IMR-90 (cell line): ENCODE measurements around the gene TRIM37. TPM values are rescaled to one million over a fixed set of nuclear protein-coding genes. Genes with fewer than 3 reads are reported as not detected.

Experiments
- ATAC-seq: fragments of 200-7000 bp; cut with Tn5 transposase; 2 replicates; pipeline ENCODE4 v1.9.1; 2020; ENCODE audit warnings: low read depth, mild to moderate bottlenecking, moderate library complexity
- BruUV-seq: library from RNA; stranded (reverse); fragments of 400-500 nt; replicated peaks from 2 replicates; lab custom pipeline; 2021; lab: Mats Ljungman, UMichigan
- CTCF ChIA-PET: fragments of 300-600 bp; formaldehyde crosslinking; extraction: SDS; loops from one replicate; lab custom pipeline; 2021; ENCODE audit warnings: antibody characterized with exemption; lab: Yijun Ruan, JAX
- POLR2A ChIA-PET: fragments of 300-600 bp; sonication (Branson Sonifier 250); formaldehyde crosslinking; loops from one replicate; lab custom pipeline; 2022; ENCODE audit warnings: antibody characterized with exemption; ENCODE audit not compliant: unreplicated experiment; lab: Charles Lee
- DNase-seq: peaks from one replicate; pipeline ENCODE4 v3.0.0; 2013
- H2AFZ ChIP-seq: replicated peaks from 2 replicates; pipeline ENCODE3; 2013; ENCODE audit warnings: low read length, mild to moderate bottlenecking; ENCODE audit not compliant: poor library complexity
- H2AK5ac ChIP-seq: 2 replicates; pipeline ENCODE4 v1.6.1; 2013; ENCODE audit warnings: low read depth, low read length, inconsistent platforms
- H2AK9ac ChIP-seq: replicated peaks from 2 replicates; pipeline ENCODE3; 2013; ENCODE audit warnings: mild to moderate bottlenecking, low read depth, low read length, moderate library complexity; ENCODE audit not compliant: poor library complexity
- H2BK120ac ChIP-seq: 2 replicates; pipeline ENCODE4 v1.6.1; 2013; ENCODE audit warnings: low read depth, low read length, inconsistent platforms
- H2BK15ac ChIP-seq: 3 replicates; pipeline ENCODE4 v1.6.1; 2013; ENCODE audit warnings: low read depth, low read length, inconsistent platforms
- H2BK20ac ChIP-seq: 2 replicates; pipeline ENCODE4 v1.6.1; 2013; ENCODE audit warnings: low read depth, mild to moderate bottlenecking, inconsistent platforms, low read length, moderate library complexity
- H2BK5ac ChIP-seq: 2 replicates; pipeline ENCODE4 v1.6.1; 2013; ENCODE audit warnings: mild to moderate bottlenecking, low read depth, low read length, inconsistent platforms; ENCODE audit not compliant: poor library complexity, severe bottlenecking
- H3K14ac ChIP-seq: replicated peaks from 2 replicates; pipeline ENCODE4 v1.6.1; 2013; ENCODE audit warnings: low read depth, low read length, inconsistent platforms
- H3K18ac ChIP-seq: 2 replicates; pipeline ENCODE4 v1.6.1; 2013; ENCODE audit warnings: low read depth, low read length, control low read depth
- H3K23ac ChIP-seq: 2 replicates; pipeline ENCODE4 v1.6.1; 2013; ENCODE audit warnings: low read depth, low read length, inconsistent platforms
- H3K27ac ChIP-seq: 2 replicates; pipeline ENCODE4 v1.5.1; 2013; ENCODE audit warnings: mild to moderate bottlenecking, control low read depth, low read length; ENCODE audit not compliant: insufficient read depth
- H3K27me3 ChIP-seq: 2 replicates; pipeline ENCODE4 v1.6.1; 2013; ENCODE audit warnings: low read length; ENCODE audit not compliant: control insufficient read depth, insufficient read depth
- H3K36me3 ChIP-seq: 2 replicates; pipeline ENCODE4 v1.6.1; 2013; ENCODE audit warnings: low read length, mixed read lengths; ENCODE audit not compliant: control insufficient read depth, insufficient read depth
- H3K4ac ChIP-seq: 2 replicates; pipeline ENCODE4 v1.6.1; 2013; ENCODE audit warnings: low read depth, low read length, inconsistent platforms
- H3K4me1 ChIP-seq: 2 replicates; pipeline ENCODE4 v1.6.1; 2013; ENCODE audit warnings: low read length, mixed read lengths; ENCODE audit not compliant: control insufficient read depth, insufficient read depth
- H3K4me2 ChIP-seq: 2 replicates; pipeline ENCODE4 v1.6.1; 2013; ENCODE audit warnings: low read depth, mild to moderate bottlenecking, control low read depth, low read length, moderate library complexity
- H3K4me3 ChIP-seq: 2 replicates; pipeline ENCODE4 v1.5.1; 2013; ENCODE audit warnings: low read depth, mild to moderate bottlenecking, control low read depth, low read length, moderate library complexity; ENCODE audit not compliant: insufficient read depth
- H3K56ac ChIP-seq: 2 replicates; pipeline ENCODE4 v1.6.1; 2013; ENCODE audit warnings: low read length, inconsistent platforms; ENCODE audit not compliant: insufficient read depth; ENCODE audit errors: extremely low read depth
- H3K79me1 ChIP-seq, 2 experiments: 2 replicates each; pipeline ENCODE4 v1.6.1; 2013; ENCODE audit warnings: low read length in 2 of 2, inconsistent platforms in 1 of 2, low read depth in 1 of 2
- H3K9ac ChIP-seq: 2 replicates; pipeline ENCODE4 v1.6.1; 2013; ENCODE audit warnings: low read depth, low read length, control low read depth
- H3K9me1 ChIP-seq: 2 replicates; pipeline ENCODE4 v1.6.1; 2013; ENCODE audit warnings: low read length, inconsistent platforms; ENCODE audit not compliant: insufficient read depth
- H3K9me3 ChIP-seq: 2 replicates; pipeline ENCODE4 v1.6.1; 2013; ENCODE audit warnings: low read length; ENCODE audit not compliant: control insufficient read depth, insufficient read depth
- H4K20me1 ChIP-seq: 2 replicates; pipeline ENCODE4 v1.6.1; 2013; ENCODE audit warnings: low read length, inconsistent platforms; ENCODE audit not compliant: insufficient read depth
- H4K5ac ChIP-seq: 2 replicates; pipeline ENCODE4 v1.6.1; 2013; ENCODE audit warnings: mild to moderate bottlenecking, low read depth, low read length, control low read depth
- H4K8ac ChIP-seq, 2 experiments: 2 replicates each; pipeline ENCODE4 v1.6.1; 2013; ENCODE audit warnings: low read depth in 2 of 2, low read length in 2 of 2, control low read depth in 1 of 2, inconsistent platforms in 1 of 2
- H4K91ac ChIP-seq: 2 replicates; pipeline ENCODE4 v1.6.1; 2013; ENCODE audit warnings: low read depth, low read length, inconsistent platforms; ENCODE audit not compliant: insufficient read depth
- BHLHE40 ChIP-seq: fragments of 150-350 bp; IDR thresholded peaks from 2 replicates; pipeline ENCODE4 v1.6.1; 2016; ENCODE audit warnings: mild to moderate bottlenecking, low read depth, low read length
- CEBPB ChIP-seq: IDR thresholded peaks from 2 replicates; pipeline ENCODE4 v1.6.1; 2012; ENCODE audit warnings: low read depth, low read length, improper control_type of control experiment
- FOS ChIP-seq: fragments of 150-350 bp; IDR thresholded peaks from 2 replicates; pipeline ENCODE4 v1.6.1; 2016; ENCODE audit warnings: low read depth, low read length
- MAFK ChIP-seq: IDR thresholded peaks from 2 replicates; pipeline ENCODE4 v1.6.1; 2012; ENCODE audit warnings: low read depth, low read length, improper control_type of control experiment
- MAZ ChIP-seq: IDR thresholded peaks from 2 replicates; pipeline ENCODE4 v1.6.1; 2012; ENCODE audit warnings: low read depth, mild to moderate bottlenecking, low read length, improper control_type of control experiment, moderate library complexity, borderline replicate concordance
- MXI1 ChIP-seq: IDR thresholded peaks from 2 replicates; pipeline ENCODE4 v1.6.1; 2012; ENCODE audit warnings: low read depth, mild to moderate bottlenecking, low read length, moderate library complexity, borderline replicate concordance
- NFE2L2 ChIP-seq: fragments of 150-350 bp; IDR thresholded peaks from 2 replicates; pipeline ENCODE4 v1.6.1; 2016; ENCODE audit warnings: low read depth, mild to moderate bottlenecking, low read length
- RFX5 ChIP-seq: IDR thresholded peaks from 2 replicates; pipeline ENCODE4 v1.8.0; 2012; ENCODE audit warnings: low read depth, mild to moderate bottlenecking, low read length, moderate library complexity
- SMC3 ChIP-seq: fragments of 150-350 bp; IDR thresholded peaks from 2 replicates; pipeline ENCODE4 v1.6.1; 2016; ENCODE audit warnings: low read depth, mild to moderate bottlenecking, antibody characterized with exemption, low read length, moderate library complexity
- WGBS, 2 experiments: methylation state at CpG; one replicate each; pipeline versions ENCODE4 v1.1.5 to v1.1.7; 2013; ENCODE audit warnings: missing lambda C conversion rate in 2 of 2; ENCODE audit not compliant: insufficient read length in 1 of 2; ENCODE audit errors: extremely low coverage in 2 of 2; 5-methylcytosine and 5-hydroxymethylcytosine counted together
- dilution Hi-C: fragments of 300-500 bp; cut with HindIII; formaldehyde crosslinking; loops from one replicate; pipeline ENCODE4 v1.14.3; 2018; ENCODE audit warnings: low sequenced_read_pairs; ENCODE audit not compliant: unreplicated experiment
- in situ Hi-C: fragments of 300-500 bp; cut with MboI; formaldehyde crosslinking; loops from 3 replicates; pipeline ENCODE4 v1.14.3; 2019; ENCODE audit warnings: low sequenced_read_pairs, inconsistent platforms, mixed read lengths
- intact Hi-C: fragments of 100-400 bp; cut with micrococcal nuclease; formaldehyde crosslinking; loops from 2 replicates; pipeline ENCODE4 v1.10.0; 2022
- polyA plus RNA-seq, 3 experiments: library from polyadenylated mRNA; depleted of rRNA; stranded (reverse); fragments of >200 nt; gene quantifications; 2 replicates each; pipeline ENCODE4 v1.2.3, GENCODE V29; 2012; ENCODE audit warnings: low replicate concordance in 1 of 3
- total RNA-seq: library from RNA; depleted of rRNA; stranded (reverse); fragments of >200 nt; gene quantifications from 2 replicates; pipeline ENCODE4 v1.2.3, GENCODE V29; 2012
- TF ChIP-seq, protein P1 (sequence below): conservative IDR thresholded peaks from 2 replicates; pipeline ENCODE4 v1.5.1; 2012; ENCODE audit warnings: mild to moderate bottlenecking, low read depth, low read length, improper control_type of control experiment
- TF ChIP-seq, protein P2 (sequence below): fragments of 150-350 bp; IDR thresholded peaks from 2 replicates; pipeline ENCODE4 v1.6.1; 2017; ENCODE audit warnings: mild to moderate bottlenecking, antibody characterized with exemption, low read length, low read depth

The TRIM37 gene
- total and polyA plus RNA-seq, 2 of the 4 experiments (the other 2 are of a cell fraction) = 12.1 to 24.9 TPM

DNA sequence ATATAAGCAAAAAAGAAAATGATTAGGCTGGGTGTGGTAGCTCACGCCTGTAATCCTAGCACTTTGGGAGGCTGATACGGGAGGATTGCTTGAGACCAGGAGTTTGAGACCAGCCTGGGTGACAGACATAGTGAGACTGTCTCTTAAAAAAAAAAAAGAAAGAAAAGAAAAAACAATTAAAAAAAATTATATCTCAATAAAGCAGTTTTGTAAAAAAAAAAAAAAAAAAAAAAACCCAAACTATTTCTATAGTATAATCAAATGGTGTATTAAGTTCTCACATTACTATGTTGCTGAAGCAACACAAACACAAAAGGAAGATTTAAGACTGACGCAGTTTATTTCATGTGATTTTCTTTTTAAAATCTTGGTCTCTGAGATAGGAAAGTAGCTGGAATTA is 140.5 kb downstream of the TRIM37 start:
- no peak overlapping the region for H2BK120ac ChIP-seq
- DNase-seq = no peak
- no peak overlapping the region for H3K14ac ChIP-seq
- H3K9me3 ChIP-seq = no peaks in the 10 kb centered on the region
- no peaks in the 10 kb centered on the region for H3K36me3 ChIP-seq
- TF ChIP-seq CEBPB (no peak), FOS (no peak), SMC3 (no peak), NFE2L2 (no peak), MAZ (no peak), MXI1 (no peak), MAFK (no peak), RFX5 (no peak), BHLHE40 (no peak)
- TF ChIP-seq, protein P1, sequence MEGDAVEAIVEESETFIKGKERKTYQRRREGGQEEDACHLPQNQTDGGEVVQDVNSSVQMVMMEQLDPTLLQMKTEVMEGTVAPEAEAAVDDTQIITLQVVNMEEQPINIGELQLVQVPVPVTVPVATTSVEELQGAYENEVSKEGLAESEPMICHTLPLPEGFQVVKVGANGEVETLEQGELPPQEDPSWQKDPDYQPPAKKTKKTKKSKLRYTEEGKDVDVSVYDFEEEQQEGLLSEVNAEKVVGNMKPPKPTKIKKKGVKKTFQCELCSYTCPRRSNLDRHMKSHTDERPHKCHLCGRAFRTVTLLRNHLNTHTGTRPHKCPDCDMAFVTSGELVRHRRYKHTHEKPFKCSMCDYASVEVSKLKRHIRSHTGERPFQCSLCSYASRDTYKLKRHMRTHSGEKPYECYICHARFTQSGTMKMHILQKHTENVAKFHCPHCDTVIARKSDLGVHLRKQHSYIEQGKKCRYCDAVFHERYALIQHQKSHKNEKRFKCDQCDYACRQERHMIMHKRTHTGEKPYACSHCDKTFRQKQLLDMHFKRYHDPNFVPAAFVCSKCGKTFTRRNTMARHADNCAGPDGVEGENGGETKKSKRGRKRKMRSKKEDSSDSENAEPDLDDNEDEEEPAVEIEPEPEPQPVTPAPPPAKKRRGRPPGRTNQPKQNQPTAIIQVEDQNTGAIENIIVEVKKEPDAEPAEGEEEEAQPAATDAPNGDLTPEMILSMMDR = no peak
- TF ChIP-seq, protein P2, sequence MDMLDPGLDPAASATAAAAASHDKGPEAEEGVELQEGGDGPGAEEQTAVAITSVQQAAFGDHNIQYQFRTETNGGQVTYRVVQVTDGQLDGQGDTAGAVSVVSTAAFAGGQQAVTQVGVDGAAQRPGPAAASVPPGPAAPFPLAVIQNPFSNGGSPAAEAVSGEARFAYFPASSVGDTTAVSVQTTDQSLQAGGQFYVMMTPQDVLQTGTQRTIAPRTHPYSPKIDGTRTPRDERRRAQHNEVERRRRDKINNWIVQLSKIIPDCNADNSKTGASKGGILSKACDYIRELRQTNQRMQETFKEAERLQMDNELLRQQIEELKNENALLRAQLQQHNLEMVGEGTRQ = no peak
- H2BK20ac ChIP-seq = no peak overlapping the region
- no peak overlapping the region for H3K4me3 ChIP-seq
- dilution Hi-C loops (no loop called here), intact Hi-C loops (no loop called here), in situ Hi-C loops (no loop called here)
- no peak overlapping the region for H2AK5ac ChIP-seq
- CTCF ChIA-PET = interaction anchor here (0.6 kb wide), 1 partner anchor 256 kb away, joined by 3 read pairs; no protein-coding TSS in a partner anchor
- H2BK15ac ChIP-seq = no peak overlapping the region
- no peak overlapping the region for H2AK9ac ChIP-seq
- H3K4me2 ChIP-seq = no peak overlapping the region
- H3K4me1 ChIP-seq = peaks cover 7% of the 10 kb centered on the region
- H4K91ac ChIP-seq = no peak overlapping the region
- no peak overlapping the region for H4K5ac ChIP-seq
- no CpG with 5 or more reads among the region's 3 CpGs for WGBS, 2 experiments
- POLR2A ChIA-PET = no interaction called here
- H3K9ac ChIP-seq = no peak overlapping the region
- no peak overlapping the region for H3K4ac ChIP-seq
- H3K27ac ChIP-seq = no peak overlapping the region
- H3K56ac ChIP-seq = no peak overlapping the region
- ATAC-seq = no peak
- no peak overlapping the region for H3K18ac ChIP-seq
- H2AFZ ChIP-seq = no peak overlapping the region
- no peak overlapping the region for H2BK5ac ChIP-seq
- no peak overlapping the region for H3K23ac ChIP-seq
- H4K20me1 ChIP-seq = no peaks in the 10 kb centered on the region
- H3K27me3 ChIP-seq = no peaks in the 10 kb centered on the region
- H3K9me1 ChIP-seq = peaks cover 5% of the 10 kb centered on the region
- H4K8ac ChIP-seq = no peak overlapping the region
- no peaks in the 10 kb centered on the region for H3K79me1 ChIP-seq
- no TSS peak for BruUV-seq
